ENCODE measurements around the gene CCDC192.

CCDC192 gene

DNA sequence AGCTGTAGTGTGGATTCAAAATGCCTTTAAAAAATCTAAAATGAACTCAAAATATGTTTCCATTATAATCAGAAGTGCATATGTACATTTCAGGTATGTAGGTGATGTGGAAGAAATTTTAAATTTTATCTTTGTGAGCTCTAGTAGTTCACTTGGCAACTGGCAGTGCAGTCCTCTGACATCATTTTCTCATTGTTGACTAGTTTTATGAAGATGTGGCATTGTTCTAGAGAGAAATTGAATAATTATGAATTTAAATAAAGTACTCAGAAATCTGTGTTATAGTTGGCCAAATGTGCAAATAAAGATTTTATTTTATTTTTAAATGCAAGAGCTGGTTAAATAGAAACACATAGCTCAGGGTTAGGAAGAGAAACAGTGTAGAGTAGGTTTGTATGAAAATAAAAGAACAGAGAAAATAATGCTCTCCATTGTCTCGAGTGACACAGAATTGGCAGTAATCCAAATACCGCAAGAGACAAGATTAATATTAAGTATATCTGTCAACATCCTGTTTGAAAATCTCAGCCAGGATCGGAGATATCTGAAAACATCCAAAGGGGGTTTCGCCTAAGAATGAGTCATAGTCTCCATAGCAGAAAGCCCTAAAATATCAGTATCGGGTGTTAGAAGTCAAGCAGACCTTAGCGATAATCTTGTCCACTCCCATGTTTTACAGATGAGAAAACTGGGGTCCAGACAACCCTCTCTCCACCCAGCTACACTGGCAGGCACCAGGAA lies 189.4 kb downstream of the CCDC192 start:
- DNase-seq: peak; percentile 53

DNA sequence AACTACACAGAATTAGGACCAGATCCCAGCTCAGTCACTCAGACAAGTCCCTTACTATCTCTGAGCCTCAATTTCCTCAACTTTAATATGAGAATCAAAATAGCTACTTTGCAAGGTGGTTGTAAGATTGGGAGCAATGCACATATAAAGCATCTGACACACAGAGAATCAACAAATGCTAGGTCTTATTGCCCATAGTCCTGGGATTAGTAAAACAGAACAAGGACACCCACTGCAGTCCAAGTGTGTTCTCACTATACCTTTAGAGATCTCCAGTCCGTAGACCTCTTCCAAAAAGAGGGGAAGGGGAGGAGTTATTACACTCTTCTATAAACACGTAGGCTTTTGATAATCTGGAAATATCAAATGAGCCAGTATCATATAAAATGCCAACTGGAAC lies 190.0 kb downstream of the CCDC192 start:
- no peak for DNase-seq

DNA sequence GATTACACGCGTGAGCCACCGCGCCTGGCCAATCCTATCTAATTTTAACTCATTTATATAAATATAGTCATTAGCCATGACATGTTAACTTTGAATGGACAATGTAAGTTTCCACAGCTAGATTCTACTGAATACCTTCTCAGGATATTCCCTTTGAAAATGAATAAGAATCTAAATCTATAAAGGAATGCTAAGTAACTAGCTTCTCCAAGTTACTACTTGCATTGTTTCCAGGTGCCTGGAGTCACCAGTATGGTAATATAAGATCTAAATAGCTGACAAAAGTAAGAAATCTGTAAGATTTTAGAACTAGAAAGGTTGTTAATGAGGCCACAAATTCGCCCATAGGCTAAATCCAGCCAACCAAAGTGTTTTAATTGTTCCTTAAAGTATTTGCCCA lies 191.3 kb downstream of the CCDC192 start:
- DNase-seq: no peak

DNA sequence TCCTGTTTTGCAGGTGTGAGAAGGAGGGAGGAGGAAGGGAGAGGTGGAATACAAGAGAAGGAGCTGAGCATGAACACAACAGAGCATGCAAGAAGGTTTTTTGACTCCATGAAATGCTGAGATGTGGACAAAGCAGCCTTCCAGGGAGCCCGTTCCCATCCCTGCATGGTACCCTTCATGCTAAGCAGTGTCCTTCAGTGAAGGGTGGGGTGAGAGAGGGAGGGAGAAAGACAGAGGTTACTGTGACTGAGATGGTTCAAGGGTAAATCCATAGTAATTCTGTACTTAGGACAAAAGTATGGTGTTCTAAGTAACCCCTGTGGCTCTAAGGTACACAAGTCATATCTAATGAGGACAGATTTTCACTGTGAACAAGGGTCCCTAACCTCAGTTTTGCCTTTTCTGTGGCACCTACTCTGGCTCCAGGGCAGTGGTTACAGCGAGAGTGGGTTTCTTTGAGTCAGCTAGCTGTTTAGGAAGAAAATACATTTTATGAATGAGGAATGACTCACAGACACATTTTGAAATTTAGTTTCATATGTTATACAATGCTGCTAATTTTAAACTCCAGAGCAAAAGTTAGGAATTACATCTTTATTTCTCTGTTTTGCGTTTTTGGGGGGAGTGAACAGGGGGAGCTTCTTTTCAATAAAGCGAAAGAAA lies 195.5 kb downstream of the CCDC192 start:
- DNase-seq: no peak

DNA sequence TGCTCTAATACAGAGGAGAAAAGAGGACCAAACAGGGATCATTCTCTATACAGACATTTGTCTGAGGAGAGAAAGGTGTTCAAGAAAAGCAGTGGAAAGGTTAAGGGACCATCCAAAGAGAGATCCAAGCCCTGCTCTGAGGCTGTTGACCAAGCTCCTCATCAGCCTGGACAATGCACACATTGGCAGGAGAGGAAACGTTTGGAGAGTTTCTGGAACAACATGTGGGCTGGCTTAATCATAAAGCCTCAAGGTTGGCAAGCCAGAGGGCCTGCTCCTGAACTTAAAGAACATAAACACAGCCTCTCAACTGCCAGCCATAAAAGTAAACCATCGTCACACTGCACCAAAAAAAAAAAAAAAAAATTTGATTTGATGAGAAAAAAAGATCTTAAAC lies 196.0 kb downstream of the CCDC192 start:
- DNase-seq: no peak

DNA sequence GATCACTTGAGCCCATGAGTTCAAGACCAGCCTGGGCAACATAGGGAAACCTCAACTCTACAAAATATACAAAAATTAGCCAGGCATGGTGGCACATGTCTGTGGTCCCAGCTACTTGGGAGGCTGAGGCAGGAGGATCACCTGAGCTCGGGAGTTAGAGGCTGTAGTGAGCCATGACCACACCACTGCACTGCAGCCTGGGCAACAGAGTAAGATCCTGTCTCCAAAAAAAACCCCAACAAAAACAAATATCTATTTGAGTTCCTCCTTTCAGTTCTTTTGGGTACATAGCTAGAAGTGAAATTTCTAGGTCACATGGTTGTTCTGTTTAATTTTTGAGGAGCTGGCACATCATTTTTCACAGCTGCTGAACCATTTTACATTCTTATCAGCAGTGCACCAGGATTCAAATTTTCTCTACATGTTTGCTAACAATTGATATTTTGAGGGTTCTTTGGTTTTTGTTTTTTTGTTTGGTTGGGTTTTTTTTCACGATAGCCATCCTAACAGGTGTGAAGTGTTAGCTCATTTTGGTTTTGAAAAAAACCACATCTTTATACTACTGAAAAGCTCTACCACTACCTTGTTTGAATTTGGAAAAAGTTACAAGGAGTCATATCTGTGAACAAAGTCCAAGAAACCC lies 203.5 kb downstream of the CCDC192 start:
- DNase-seq: no peak

DNA sequence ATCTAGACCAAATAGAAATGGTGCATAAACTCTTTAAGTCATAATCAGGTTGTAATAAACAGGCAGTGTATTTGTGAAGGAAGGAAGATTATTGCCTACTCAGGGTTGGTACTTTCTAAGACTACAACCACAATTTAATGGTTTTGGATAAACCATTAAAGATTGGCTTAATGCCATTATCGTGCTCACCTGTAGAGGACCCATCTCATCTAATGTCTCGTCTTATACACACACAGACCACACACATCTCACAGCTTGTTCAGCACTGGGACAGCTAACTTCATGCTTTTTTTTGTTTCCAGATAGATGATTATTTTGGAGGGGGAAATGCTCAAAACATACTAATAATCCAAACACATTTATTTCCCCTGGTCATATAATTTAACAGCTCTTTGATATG lies 204.7 kb downstream of the CCDC192 start:
- DNase-seq: no peak

DNA sequence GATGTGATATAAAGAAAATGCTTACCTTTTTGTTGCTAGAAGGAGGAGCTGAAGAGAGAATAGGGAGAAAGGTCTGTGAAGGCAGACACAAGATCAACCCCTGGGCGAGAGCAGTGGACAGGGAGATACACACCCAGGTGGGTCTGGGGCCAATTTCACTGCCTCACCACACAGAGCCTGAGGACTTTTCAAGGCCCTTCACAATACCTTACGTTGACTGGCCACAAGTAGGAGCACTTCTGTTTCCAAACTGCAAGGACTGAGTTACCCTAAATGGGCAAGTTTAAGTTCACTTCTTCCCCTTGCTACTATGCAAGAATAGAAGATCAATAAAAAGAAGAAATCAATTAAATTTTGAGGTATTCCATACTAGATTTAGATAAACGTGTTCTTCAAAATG lies 205.9 kb downstream of the CCDC192 start:
- peak; percentile 49 for DNase-seq

DNA sequence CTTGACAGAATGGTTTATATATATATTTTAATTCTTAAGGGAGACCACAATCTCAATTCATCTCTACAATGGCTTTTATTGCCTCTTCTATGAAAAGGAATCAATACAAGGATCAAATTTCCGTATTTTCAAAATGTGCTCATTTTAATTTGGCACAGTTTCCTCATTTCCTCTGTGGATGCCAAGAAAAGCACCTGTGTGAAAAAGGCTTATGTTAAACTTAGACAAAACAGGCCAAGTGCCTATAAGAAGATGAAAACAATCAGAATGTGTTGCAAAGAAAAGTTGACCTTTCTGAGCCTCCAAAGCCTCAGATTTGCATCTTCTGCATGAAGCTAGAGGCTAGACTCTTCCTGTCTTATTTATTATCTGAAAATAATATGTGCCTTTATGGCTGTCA lies 206.6 kb downstream of the CCDC192 start:
- DNase-seq: no peak

DNA sequence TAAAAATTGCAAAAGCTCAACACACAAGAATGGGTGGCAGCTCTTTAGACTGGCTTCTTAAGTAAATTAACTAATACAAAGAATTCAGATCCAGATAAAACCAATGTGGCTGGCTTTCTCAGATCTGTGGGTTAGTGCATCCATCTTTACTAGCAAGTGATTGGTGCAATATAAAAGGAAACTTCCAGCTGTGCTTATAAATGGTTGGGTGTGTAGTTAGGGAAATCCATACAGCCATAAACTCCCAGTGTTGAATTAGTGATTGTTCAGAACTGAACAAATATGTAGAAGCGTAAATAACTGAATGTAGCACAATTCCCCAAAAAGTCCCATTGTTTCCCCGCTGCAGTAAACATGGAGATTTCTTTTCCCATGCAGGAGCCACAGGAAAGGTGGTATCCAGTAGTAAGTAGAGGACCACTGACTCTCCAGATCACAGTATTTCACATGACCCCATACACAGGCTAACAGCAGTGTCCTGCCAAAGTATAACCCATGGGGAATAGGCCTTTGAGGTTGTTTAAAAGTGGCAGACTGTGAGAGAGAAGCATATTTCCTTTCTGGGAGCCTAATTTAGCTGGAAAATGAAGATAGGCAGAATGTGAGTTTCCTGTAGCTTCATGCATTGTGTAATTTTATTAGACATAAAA lies 207.2 kb downstream of the CCDC192 start:
- DNase-seq: no peak

DNA sequence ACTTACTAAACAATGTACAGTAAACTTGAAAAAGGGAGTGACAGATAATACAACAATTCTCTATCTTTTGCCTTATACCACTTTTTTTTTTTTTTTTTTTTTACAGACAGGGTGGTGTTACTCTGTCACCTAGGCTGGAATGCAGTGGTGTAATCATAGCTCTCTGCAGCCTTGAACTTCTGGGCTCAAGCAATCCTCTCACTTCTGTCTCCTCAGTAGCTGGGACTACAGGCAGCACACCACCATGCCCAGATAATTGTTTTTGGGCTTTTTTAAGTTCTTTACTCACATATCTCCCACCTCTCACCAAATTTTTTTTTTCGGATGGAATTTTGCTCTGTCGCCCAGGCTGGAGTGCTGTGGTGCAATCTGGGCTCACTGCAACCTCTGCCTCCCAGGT lies 208.4 kb downstream of the CCDC192 start:
- no peak for DNase-seq

DNA sequence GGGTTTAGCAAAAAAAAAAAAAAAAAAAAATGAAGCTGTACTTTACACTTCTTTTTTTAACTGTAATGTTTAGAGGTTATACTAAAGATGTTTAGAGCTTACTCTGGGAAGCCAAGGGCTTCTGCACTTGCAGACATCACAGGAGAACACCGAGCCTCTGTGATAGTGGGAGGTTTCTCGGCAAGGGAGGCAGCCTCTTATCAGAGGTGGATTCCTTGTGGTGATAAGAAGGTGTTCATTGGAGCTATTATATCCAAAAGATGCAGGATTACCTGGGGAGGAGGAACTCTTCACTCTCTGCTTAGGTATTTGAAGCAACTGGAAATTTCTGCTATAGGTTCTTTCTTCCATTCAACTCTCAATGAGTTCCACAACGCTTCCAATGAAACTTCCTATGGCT lies 209.2 kb downstream of the CCDC192 start:
- DNase-seq: no peak

DNA sequence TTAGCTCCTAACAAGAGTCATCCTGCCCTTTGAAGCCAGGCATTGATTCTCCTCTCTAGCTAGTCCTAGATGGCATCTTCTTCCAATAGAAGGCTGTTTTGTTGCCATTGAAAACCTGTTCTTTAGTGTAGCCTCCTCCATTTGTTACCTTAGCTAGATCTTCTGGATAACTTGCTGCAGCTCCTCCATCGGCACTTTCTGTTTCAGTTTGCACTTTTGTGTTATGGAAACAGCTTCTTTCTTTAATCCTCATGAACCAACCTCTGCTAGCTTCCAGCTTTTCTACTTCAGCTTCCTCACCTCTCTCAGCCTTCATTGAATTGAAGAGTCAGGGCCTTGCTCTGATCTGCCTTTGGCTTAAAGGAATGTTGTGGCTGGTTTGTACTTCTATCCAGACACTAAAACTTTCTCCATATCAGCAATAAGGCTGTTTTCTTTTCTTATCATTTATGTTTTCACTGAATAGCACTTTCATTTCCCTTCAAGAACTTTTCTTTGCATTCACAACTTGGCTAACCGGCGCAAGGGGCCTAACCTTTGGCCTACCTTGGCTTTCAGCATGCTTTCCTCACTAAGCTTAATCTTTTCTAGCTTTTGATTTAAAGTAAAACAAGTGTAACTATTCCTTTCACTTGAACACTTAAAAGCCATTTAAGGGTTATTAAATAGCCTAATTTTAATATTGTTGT lies 213.8 kb downstream of the CCDC192 start:
- no peak for DNase-seq

DNA sequence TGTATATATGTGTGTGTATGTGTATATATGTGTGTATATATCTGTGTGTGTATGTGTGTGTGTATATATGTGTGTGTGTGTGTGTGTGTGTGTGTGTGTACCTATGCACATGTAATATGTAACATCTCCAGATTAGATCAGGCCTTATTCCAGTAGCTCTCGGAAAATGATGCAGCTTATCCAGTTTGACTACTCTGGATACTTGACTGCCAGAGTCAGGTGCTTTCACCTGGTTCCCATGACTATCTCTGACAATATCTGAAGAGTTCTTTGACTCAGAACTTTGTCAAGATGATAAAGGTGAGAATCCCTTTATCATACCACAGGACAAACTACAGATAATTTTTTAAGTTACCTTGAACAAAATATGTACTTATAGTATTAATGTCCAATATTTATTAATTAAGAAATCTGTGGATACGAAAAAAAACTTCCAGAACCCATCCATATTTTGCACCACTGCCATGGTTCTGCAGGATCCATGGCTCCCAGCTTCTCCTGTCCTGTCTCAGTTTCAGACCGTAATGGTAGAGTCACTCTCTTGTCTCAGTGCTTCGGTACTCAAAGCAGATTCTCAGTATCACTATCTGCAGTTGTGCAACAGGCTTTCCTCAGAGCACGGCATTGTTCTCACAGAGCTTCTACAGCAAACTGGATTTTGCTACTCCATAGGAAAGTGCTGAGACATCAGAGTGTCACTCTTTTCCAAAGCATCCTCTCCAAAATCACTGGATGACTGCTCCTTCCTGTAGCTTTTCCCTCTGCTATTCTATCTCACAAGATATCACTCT lies 216.0 kb downstream of the CCDC192 start:
- DNase-seq: no peak

DNA sequence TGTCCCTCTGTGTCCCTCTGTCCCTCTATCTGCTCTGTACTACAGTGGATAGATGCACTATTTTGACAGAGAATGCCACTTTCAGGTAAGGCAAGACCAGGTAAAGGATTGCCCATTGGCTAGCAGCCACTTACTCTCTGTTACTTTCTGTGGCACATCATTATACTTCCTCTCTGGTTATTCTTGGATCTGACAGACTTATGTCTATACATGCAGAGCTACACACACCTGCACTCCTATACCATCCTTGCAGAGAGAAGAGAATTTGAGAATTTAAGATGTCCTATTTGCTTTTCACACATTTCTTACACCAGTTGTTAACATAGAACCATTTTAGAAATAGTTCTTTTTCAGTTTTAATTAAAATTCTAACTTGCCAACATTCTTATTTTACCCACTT lies 216.6 kb downstream of the CCDC192 start:
- no peak for DNase-seq

DNA sequence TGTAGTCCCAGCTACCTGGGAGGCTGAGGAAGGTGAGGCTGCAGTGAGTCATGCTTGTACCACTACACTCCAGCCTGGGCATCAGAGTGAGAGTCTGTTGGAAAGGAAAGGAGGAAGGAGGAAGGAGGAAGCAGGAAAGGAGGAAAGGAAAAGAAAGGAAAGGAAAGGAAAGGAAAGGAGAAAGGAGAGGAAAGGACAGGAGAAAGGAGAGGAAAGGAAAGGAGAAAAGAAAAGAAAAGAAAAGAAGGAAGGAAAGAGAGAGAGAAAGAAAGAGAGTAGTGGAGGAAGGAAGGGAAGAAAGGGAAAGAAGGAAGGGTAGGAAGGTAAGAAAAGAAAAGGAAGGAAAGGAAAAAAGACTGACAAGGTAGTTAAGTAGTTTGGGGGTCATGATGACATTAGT lies 217.7 kb downstream of the CCDC192 start:
- DNase-seq: no peak

DNA sequence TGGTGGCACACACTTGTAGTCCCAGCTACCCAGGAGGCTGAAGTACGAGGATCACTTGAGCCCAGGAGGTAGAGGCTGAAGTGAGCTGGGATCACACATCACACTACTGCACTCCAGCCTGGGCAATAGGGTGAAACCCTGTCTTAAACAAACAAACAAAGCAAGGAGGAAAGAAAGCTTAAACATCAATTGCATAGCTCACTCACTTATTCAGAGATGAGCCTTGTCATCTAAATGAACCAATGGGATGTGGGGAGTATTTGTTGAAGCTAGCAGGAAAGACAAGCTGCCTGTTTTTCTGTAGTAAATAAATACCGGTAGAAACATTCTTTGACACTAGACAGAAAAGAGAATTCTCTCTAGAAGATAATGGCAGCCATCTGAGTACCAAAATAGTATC lies 219.4 kb downstream of the CCDC192 start:
- no peak for DNase-seq

DNA sequence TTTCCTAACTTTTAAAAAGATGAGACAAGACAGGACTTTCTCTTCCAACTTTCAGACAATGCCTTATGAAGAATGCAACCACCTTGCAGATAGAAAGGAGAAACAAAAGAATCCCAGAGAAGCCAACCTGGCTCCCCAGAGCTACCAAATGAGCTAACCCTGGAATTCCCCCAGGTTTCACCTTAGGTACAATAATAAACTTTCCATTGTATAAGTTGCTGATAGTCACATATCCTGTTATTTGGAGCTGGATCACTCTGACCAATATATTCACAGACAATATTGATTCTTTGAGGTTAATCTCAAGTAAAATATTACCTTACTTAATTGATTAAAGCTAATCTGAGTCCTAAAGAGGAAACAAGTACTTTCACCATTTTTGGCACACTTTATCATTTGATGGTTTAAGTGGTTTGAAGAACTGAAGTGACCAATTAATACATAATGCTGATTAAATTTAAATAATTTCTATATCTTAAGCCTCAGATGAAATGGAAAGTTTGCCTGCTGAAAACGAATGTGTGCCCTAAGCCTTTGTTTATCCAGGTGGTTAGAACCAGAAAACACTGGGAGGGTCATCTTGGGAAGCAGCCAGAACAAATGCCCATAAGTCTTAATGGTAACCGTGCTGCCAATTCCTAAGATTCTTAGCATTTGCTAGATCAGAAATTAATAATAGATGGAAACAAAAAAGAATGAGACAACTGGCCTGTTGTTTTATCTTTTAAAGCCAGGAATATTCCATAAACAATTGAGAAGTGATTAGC lies 220.8 kb downstream of the CCDC192 start:
- DNase-seq: no peak

DNA sequence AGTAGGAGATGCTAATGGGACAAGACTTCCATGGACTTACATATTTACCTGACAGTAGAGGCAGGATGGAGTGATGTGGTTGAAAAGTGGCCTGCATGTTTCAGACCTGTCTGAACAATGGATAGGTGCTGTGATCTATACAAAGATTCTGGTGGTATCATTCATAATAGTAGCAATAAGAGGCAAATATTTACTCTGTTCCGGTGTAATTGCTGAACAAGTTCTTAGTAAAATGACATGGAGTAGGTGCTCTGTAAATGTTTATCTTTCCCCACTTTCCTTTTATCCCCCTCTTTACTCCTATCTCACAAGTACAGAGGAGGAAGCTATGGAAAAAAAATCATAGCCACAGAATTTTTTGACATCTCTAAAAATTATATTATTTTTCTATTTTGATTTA lies 221.4 kb downstream of the CCDC192 start:
- DNase-seq: no peak

DNA sequence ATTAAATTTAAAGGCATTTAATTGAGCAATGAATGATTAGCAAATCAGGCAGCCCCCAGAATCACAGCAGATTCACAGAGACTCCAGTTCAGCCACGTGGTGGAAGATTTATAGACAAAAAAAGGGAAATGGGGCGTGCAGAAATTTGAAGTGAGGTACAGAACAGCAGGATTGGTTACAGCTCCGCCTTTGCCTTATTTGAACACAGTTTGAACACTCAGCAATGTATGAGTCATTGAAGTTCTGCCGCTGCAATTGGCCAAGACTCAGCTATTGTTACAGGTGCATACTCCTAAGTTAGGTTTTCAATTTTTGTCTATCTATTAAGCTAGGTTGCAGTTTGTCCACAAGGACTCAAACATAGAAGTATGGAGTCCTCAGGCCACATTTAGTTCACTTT lies 222.7 kb downstream of the CCDC192 start:
- no peak for DNase-seq

DNA sequence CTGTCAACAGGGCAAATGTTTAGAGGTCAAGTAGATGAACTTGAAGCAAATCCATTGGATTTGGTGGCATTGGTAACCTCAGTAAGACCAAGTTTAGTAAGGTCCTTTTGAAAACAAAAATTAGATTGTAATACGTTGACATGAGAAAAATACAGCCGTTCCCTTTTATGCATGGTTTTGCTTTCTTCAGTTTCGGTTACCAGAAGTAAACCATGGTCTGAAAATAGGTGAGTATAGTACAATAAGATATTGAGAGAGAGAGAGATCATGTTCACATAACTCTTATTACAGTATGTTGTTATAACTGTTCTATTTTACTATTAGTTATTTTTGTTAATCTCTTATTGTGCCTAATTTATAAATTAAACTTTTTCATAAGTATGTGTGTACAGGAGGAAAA lies 223.8 kb downstream of the CCDC192 start:
- DNase-seq: no peak

DNA sequence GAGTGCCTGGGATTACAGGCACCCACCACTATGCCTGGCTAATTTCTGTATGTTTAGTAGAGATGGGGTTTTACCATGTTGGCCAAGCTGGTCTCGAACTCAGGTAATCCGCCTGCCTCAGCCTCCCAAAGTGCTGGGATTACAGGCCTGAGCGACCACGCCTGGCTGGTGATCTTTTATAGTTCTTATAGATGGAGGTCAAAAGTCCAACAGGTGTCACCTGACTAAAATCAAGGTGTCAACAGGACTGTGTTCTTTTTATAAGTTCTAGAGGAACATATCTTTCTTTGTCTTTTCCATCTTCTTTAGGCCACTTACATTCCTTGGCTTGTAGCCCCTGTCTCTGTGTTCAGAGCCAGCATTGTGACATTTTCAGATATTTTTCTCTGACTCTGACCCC lies 224.9 kb downstream of the CCDC192 start:
- no peak for DNase-seq
